Cortex of kidney (tissue), 1 donor: ENCODE data around the gene XPO4.
"Not testable (repeated sequence)": the region's sequence is repeated elsewhere in the genome, so short reads cannot be mapped to it uniquely, and the experiment has no call there.

Source experiments
- DNase-seq: peaks from one replicate; lab custom pipeline; 2025; lab: John Stamatoyannopoulos, UW

Gene XPO4

GRCh38 chr13:20891034-20891433 is 11.5 kb downstream of the XPO4 start:
- no peak for DNase-seq

DNA sequence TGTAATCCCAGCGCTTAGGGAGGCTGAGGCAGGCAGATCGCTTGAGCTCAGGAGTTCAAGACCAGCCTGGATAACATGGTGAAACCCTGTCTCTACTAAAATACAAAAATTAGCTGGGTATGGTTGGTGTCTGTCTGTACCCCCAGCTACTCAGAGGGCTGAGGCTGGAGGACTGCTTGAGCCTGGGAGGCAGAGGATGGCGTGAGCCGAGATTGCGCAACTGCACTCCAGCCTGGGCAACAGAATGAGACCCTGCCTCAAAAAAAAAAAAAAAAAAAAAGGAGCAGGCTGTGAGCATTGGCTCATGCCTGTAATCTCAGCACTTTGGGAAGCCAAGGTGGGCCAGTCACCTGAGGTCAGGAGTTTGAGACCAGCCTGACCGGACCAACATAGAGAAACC is 12.0 kb downstream of the XPO4 start:
- DNase-seq, result not testable (repeated sequence)

DNA sequence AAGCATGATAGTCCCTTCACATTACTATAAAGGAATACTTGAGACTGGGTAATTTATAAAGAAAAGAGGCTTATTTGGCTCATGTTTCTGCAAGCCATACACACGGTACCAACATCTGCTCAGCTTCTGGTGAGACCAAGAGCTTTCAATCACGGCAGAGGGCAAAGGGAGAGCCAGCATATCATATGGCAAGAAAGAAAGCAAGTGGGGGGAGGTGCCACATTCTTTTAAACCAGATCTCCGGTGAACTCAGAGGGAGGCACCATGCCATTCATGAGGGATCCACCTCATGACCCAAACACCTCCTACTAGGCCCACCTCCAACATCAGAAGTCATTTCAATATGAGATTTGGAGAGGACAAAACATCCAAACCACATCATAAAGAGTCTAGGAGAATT is 20.3 kb downstream of the XPO4 start:
- DNase-seq, result no peak

DNA sequence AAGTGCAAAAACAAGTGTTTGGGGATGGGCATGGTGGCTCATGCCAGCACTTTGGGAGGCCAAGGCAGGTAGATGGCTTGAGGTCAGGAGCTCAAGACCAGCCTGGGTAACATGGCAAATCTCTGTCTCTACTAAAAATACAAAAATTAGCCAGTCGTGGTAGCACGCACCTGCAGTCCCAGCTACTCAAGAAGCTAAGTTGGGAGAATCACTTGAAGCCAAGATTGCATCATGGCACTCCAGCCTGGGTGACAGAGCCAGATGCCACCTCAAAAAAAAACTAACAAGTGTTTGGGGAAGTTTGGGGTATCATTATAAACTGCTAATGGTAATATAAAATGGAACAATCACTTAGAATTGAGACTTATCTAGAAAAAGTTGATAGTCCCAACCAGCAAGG is 24.6 kb downstream of the XPO4 start:
- no peak for DNase-seq

- DNase-seq, result not testable (repeated sequence)
Observed at GRCh38 chr13:20876802-20877201, 25.7 kb downstream of the XPO4 start.

- DNase-seq, result not testable (repeated sequence)
Observed at GRCh38 chr13:20874439-20874838, 28.1 kb downstream of the XPO4 start.

DNA sequence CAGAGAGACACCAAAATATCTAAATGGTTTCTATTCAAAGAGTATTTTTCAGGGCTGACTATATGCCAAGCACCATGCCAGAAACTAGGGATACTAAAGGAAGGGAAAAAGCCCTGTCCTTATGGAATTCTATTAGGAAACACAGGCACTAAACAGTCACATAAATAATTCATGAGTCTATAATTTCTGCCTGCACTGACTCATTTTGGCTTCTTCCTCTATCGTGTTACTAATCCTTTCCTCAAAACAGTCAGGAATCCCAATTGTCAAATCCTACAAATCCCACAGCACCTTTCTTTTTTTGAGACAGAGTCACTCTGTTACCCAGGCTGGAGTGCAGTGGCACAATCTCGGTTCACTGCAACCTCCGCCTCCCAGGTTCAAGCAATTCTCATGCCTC is 29.2 kb downstream of the XPO4 start:
- DNase-seq, result no peak

DNA sequence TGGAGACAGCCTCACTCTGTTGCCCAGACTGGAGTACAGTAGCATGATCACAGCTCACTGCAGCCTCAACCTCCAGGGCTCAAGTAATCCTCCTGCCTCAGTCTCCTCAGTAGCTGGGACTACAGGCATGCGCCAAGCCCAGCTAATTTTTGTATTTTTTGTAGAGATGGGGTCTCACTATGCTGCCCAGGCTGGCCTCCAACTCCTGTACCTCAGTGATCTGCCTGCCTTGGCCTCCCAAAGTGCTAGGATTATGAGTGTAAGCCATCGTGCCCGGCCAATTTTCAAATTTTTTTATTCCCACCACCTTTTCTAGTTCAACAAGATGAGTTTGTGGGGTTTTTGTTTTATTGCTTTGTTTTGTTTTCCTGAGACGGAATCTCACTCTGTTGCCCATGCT is 31.7 kb downstream of the XPO4 start:
- DNase-seq, result no peak

GRCh38 chr13:20869540-20869939 is 33.0 kb downstream of the XPO4 start:
- DNase-seq, result no peak

DNA sequence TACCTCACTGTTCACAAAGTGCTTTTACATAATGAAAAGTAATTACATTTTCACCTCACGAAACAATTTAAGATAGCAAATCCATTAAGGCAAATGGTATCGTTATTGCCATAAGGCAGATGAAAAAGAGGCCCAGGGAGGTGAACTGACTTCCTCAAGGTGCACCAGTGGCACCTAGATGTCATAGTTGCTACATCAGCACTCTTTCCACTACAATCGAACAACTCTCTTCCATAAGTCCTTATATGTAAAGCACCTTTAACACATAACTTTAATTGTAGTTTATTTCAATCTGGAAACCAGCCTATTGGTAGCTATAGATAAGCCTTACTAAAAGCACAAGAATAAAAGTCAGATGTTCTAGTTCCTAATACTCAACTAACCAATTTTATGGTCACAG is 35.1 kb downstream of the XPO4 start:
- DNase-seq, result no peak

- not testable (repeated sequence) for DNase-seq
Observed at GRCh38 chr13:20861666-20862065, 40.9 kb downstream of the XPO4 start.

DNA sequence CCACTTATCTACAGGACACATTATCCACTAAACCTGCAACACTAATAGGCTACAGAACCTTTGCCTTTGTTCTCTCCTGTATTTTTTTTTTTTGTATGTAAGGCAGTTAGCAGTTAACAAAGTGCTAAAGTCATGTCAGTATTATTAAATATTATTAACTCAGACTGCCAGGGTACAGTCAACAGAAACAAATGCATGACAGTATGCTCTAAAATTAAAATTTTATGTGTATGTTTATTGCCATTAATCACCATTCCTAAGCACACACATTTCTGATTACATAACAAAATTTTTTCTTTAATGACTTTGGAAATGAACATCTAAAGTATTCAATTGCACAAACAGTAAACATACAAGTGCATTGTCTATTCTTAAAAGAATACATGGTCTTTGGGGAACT is 41.7 kb downstream of the XPO4 start:
- no peak for DNase-seq

DNA sequence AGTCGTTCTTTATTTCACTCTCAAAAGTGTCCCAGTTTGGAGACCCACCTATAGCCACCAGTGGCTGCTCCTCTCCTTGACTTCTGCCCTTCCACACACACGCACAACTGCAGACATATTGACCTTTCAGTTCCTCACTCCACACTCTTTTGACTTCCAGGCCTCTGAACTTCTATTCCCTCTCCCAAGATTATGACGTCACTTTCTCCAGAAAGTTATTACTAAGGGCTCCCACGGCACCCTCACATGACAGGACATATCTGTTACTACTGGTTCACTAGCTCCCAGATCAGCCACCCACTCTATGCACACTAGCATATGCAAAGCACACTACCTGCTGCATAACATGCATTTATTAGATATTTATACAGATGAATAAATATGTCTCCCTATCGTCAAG is 45.9 kb downstream of the XPO4 start:
- no peak for DNase-seq

GRCh38 chr13:20851844-20852402 is 50.6 kb downstream of the XPO4 start:
- DNase-seq, result no peak

GRCh38 chr13:20848944-20849343 is 53.6 kb downstream of the XPO4 start:
- no peak for DNase-seq

- no peak for DNase-seq
Observed at GRCh38 chr13:20848203-20848602, 54.3 kb downstream of the XPO4 start.

DNA sequence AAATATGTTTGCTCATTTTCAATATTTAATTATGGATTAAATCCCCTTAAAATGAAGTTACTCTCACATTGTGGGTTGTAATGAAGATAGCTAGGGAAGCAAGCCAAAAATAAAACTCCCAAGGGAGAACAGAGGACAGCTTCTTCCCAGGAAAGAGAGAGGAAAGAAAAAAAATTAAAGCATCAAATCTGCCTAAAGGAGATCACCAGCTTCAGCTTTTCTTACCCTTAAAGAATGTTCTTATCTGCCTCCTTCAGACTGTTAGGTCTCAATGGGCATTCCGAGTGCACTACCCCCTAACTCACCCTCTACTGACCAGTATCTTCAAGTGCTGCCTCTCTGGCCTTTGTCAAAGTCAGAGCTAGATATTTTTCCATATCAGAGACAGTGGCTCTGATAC is 55.2 kb downstream of the XPO4 start:
- DNase-seq, result no peak

- no peak for DNase-seq
Observed at GRCh38 chr13:20843166-20843565, 59.4 kb downstream of the XPO4 start.

DNA sequence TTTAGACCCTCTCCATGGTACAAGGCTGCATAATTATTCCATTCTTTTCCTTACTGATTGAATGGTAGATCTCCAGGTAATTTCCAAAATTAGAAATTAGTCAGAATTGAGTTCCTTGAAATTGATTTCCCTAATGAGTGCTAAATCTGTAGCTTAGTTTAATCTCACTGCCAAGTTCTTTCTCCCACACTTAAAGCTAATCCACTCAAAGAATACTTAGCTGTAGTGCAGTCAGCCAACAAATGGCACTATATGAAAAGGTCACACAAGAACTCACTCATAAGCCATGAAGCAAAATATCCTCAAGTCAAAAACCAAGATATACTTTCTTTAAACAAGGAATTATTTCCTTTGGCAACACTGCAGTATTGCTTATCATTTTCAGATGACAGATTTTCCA is 62.0 kb downstream of the XPO4 start:
- no peak for DNase-seq

DNA sequence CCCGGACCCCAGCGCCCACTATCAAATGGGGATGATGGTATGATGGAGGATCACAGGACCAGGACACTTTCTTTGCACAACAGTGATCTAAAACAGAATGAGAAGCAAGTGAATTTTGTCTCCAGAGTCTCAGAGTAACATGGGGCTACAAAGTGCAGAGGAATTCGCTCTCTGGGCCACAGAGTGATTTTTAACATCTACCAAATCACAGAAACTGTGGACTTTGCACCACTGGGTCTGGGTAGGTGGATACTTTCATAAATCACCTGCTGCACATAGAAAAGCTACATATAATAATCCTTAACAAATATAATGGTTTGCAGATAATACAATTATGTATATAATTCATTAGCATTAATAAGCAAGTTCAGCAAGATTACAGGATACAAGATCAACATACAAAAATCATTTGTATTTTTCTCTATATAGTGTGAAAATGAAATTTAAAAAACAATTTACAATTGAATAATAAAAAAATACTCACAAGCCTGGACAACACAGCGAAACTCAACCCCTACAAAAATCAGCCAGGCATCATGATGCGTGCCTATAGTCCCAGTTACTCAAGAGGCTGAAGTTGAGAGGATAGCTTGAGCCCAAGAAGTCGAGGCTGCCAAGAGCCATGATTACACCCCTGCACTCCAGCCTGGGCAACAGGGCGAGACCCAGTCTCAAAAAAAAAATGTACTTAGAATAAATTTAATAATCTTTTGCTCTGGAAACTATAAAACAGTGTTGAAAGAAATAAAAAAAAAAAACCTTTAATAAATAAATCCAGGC is 68.5 kb downstream of the XPO4 start:
- no peak for DNase-seq

DNA sequence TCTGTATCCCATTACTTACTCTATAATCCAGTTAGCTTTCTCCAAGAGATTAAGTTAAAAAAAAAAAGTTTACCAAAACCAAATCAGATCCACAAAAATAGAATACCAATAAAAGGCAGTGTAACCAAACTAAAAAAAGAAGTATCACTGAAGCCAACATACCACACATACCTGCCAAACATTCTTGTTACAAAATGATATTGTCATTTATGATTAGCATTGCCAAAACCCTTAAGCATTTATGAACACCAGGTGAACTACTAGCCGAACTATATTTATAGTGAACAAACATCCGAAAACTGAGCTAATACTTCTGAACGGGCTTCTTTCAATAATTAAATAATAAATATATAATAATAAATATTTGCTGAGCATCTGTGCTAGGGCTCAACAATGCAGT is 69.7 kb downstream of the XPO4 start:
- no peak for DNase-seq

DNA sequence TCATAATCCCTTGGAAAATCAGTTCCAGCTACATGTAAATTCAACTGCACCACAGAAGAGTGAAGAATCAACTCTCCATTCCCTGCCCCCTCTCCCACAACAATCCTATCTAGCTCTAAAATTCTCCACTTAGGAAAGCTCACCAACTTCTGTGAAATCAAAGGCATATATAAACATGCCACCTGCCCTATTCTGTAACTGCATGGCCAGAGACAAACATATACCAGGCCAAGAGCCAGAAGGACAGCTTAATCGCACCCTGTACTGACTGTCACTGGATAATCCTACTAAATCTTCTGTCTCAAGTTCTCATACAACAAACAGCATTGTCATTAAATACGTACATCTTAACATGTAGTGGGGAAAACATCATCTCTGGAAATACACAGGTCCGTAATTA is 70.6 kb downstream of the XPO4 start:
- no peak for DNase-seq

DNA sequence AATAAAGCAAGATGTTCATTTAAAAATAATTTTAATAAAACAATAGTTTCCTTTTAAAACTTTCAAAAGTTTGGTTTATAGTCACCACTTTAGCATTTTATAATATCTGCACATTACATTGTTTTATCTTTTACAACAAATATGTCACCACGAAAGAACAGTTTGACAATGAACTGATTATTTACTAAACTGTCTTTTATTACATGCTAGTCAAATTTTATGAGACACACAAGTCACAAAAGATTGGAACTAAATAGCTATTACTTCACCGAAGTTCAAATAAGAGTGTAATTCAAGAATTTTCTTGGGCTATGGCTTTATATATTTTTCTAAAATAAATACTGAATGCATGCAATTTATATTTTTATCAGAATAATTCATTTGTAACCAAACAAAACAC is 71.3 kb downstream of the XPO4 start:
- DNase-seq, result no peak
